H9 (cell line): Measurements from ENCODE around the gene CAMTA1. TPM values are rescaled to one million over a fixed set of nuclear protein-coding genes. Genes with fewer than 3 reads are reported as not detected.

Experiments used
- DNase-seq: peaks from one replicate; pipeline ENCODE4 v3.0.0-alpha.2; 2017
- H2AFZ ChIP-seq: one replicate; pipeline ENCODE4 v1.6.1; 2013; ENCODE audit warnings: mild to moderate bottlenecking, low read length, control low read depth, moderate library complexity
- H2AK5ac ChIP-seq: 2 replicates; pipeline ENCODE4 v1.6.1; 2013; ENCODE audit warnings: low read length, control low read depth, mixed read lengths; ENCODE audit not compliant: insufficient read length
- H2BK120ac ChIP-seq: one replicate; pipeline ENCODE4 v1.6.1; 2013; ENCODE audit warnings: low read depth, mild to moderate bottlenecking, low read length, control low read depth, inconsistent platforms; ENCODE audit not compliant: poor library complexity, severe bottlenecking
- H2BK12ac ChIP-seq: 2 replicates; pipeline ENCODE4 v1.6.1; 2013; ENCODE audit warnings: low read length, control low read depth, mixed read lengths, low read depth; ENCODE audit not compliant: insufficient read length
- H2BK15ac ChIP-seq: 2 replicates; pipeline ENCODE4 v1.6.1; 2013; ENCODE audit warnings: low read depth, low read length, control low read depth
- H2BK20ac ChIP-seq: one replicate; pipeline ENCODE4 v1.6.1; 2013; ENCODE audit warnings: low read depth, mild to moderate bottlenecking, low read length, control low read depth, inconsistent platforms; ENCODE audit not compliant: poor library complexity, severe bottlenecking
- H2BK5ac ChIP-seq: 2 replicates; pipeline ENCODE4 v1.6.1; 2013; ENCODE audit warnings: low read length, control low read depth, mixed read lengths; ENCODE audit not compliant: insufficient read length
- H3K14ac ChIP-seq: 2 replicates; pipeline ENCODE4 v1.6.1; 2013; ENCODE audit warnings: low read length, control low read depth; ENCODE audit not compliant: insufficient read depth
- H3K18ac ChIP-seq: 2 replicates; pipeline ENCODE4 v1.6.1; 2013; ENCODE audit warnings: low read depth, mild to moderate bottlenecking, mixed read lengths, low read length, control low read depth; ENCODE audit not compliant: insufficient read length
- H3K23ac ChIP-seq: 2 replicates; pipeline ENCODE4 v1.6.1; 2013; ENCODE audit warnings: low read length, control low read depth, mixed read lengths, low read depth; ENCODE audit not compliant: insufficient read length
- H3K23me2 ChIP-seq: 2 replicates; pipeline ENCODE4 v1.6.1; 2013; ENCODE audit warnings: low read depth, mild to moderate bottlenecking, mixed read lengths, low read length, control low read depth; ENCODE audit not compliant: insufficient read length, poor library complexity, severe bottlenecking
- H3K27ac ChIP-seq: 2 replicates; pipeline ENCODE4 v1.5.1; 2013; ENCODE audit warnings: low read length, control low read depth, mixed read lengths, low read depth; ENCODE audit not compliant: insufficient read length
- H3K27me3 ChIP-seq: 2 replicates; pipeline ENCODE4 v1.6.1; 2013; ENCODE audit warnings: low read length, control low read depth, inconsistent platforms; ENCODE audit not compliant: insufficient read depth
- H3K4ac ChIP-seq: 2 replicates; pipeline ENCODE4 v1.6.1; 2013; ENCODE audit warnings: low read depth, mild to moderate bottlenecking, control low read depth, inconsistent platforms, low read length, moderate library complexity
- H3K4me1 ChIP-seq: 2 replicates; pipeline ENCODE4 v1.6.1; 2013; ENCODE audit warnings: low read length, control low read depth, inconsistent platforms; ENCODE audit not compliant: insufficient read depth
- H3K4me2 ChIP-seq: 2 replicates; pipeline ENCODE4 v1.6.1; 2013; ENCODE audit warnings: low read length, control low read depth, mixed read lengths; ENCODE audit not compliant: insufficient read length, insufficient read depth
- H3K56ac ChIP-seq: 2 replicates; pipeline ENCODE4 v1.6.1; 2013; ENCODE audit warnings: low read depth, mild to moderate bottlenecking, mixed read lengths, low read length, control low read depth; ENCODE audit not compliant: insufficient read length
- H3K79me1 ChIP-seq: 2 replicates; pipeline ENCODE4 v1.6.1; 2013; ENCODE audit warnings: low read depth, mild to moderate bottlenecking, moderate library complexity, low read length, control low read depth, inconsistent platforms; ENCODE audit not compliant: insufficient read depth, poor library complexity, severe bottlenecking
- H3K79me2 ChIP-seq: 2 replicates; pipeline ENCODE4 v1.6.1; 2013; ENCODE audit warnings: low read length, control low read depth, inconsistent platforms; ENCODE audit not compliant: insufficient read depth
- H3K9ac ChIP-seq: 2 replicates; pipeline ENCODE4 v1.6.1; 2013; ENCODE audit warnings: low read length, control low read depth, mixed read lengths; ENCODE audit not compliant: insufficient read length; ENCODE audit errors: extremely low read depth
- H3K9me3 ChIP-seq: one replicate; pipeline ENCODE4 v1.6.1; 2013; ENCODE audit warnings: low read depth, low read length, inconsistent platforms; ENCODE audit not compliant: control insufficient read depth
- H3T11ph ChIP-seq: one replicate; pipeline ENCODE4 v1.6.1; 2013; ENCODE audit warnings: mild to moderate bottlenecking, low read length, control low read depth, inconsistent platforms
- H4K20me1 ChIP-seq: one replicate; pipeline ENCODE4 v1.6.1; 2013; ENCODE audit not compliant: control insufficient read depth, insufficient read length, insufficient read depth
- H4K5ac ChIP-seq: 2 replicates; pipeline ENCODE4 v1.6.1; 2013; ENCODE audit warnings: low read depth, mild to moderate bottlenecking, mixed read lengths, low read length, control low read depth; ENCODE audit not compliant: insufficient read length
- H4K8ac ChIP-seq: replicated peaks from 2 replicates; pipeline ENCODE4 v1.6.1; 2013; ENCODE audit warnings: low read length, control low read depth, mixed read lengths, low read depth; ENCODE audit not compliant: insufficient read length
- H4K91ac ChIP-seq: 2 replicates; pipeline ENCODE4 v1.6.1; 2013; ENCODE audit warnings: low read depth, mild to moderate bottlenecking, moderate library complexity, mixed read lengths, low read length, control low read depth; ENCODE audit not compliant: insufficient read length
- H3K27ac Mint-ChIP-seq, 3 experiments: 2 replicates in 2 of 3; 3 replicates in 1 of 3; pipeline ENCODE4 v1.8.0; 2020 to 2021; ENCODE audit warnings: mixed read lengths in 3 of 3, mild to moderate bottlenecking in 1 of 3, moderate library complexity in 1 of 3
- H3K27me3 Mint-ChIP-seq: 2 replicates; pipeline ENCODE4 v1.8.0; 2021; ENCODE audit warnings: low read depth, mild to moderate bottlenecking, moderate library complexity, mixed read lengths
- H3K36me3 Mint-ChIP-seq, 3 experiments: 2 replicates in 2 of 3; 3 replicates in 1 of 3; pipeline ENCODE4 v1.8.0; 2020 to 2021; ENCODE audit warnings: low read depth in 3 of 3, mixed read lengths in 3 of 3; ENCODE audit not compliant: insufficient read depth in 1 of 3
- H3K4me1 Mint-ChIP-seq, 2 experiments: 2 replicates each; pipeline ENCODE4 v1.8.0; 2020; ENCODE audit warnings: mixed read lengths in 2 of 2
- H3K4me3 Mint-ChIP-seq, 2 experiments: 2 replicates in 1 of 2; 3 replicates in 1 of 2; pipeline ENCODE4 v1.8.0; 2020 to 2021; ENCODE audit warnings: mild to moderate bottlenecking in 2 of 2, mixed read lengths in 2 of 2, moderate library complexity in 1 of 2
- H3K9me3 Mint-ChIP-seq, 2 experiments: 2 replicates in 1 of 2; 3 replicates in 1 of 2; pipeline ENCODE4 v1.8.0; 2020; ENCODE audit warnings: mild to moderate bottlenecking in 2 of 2, mixed read lengths in 2 of 2, moderate library complexity in 1 of 2
- CTCF ChIP-seq: fragments of 200-600 bp; sonication (generic); conservative IDR thresholded peaks from 3 replicates; pipeline ENCODE4 v1.8.0; 2021; ENCODE audit warnings: antibody characterized with exemption, mild to moderate bottlenecking
- WGBS: extraction: QIAGEN DNeasy Blood & Tissue Kit; methylation state at CpG from one replicate; pipeline ENCODE4 v1.1.7; 2013; ENCODE audit warnings: missing lambda C conversion rate, low lambda C conversion rate, mixed read lengths; ENCODE audit not compliant: insufficient read length; ENCODE audit errors: extremely low coverage; 5-methylcytosine and 5-hydroxymethylcytosine counted together
- total RNA-seq: library from RNA; stranded (reverse); gene quantifications from 2 replicates; pipeline ENCODE4 v1.2.1, GENCODE V29; 2021

Gene CAMTA1
- total RNA-seq, 1 experiment from 2014 or later = 115 TPM

- Histone ChIP-seq H4K20me1 (no peaks in the 10 kb centered on the region), H3K4ac (no peak overlapping the region), H2BK20ac (no peak overlapping the region), H3K27ac (no peak overlapping the region), H2BK120ac (no peak overlapping the region), H2BK5ac (no peak overlapping the region), H2BK12ac (no peak overlapping the region), H3K79me2 (no peaks in the 10 kb centered on the region), H4K8ac (no peak overlapping the region), H4K5ac (no peak overlapping the region), H3T11ph (no peak overlapping the region), H4K91ac (no peak overlapping the region), H2AFZ (no peak overlapping the region), H3K4me2 (no peak overlapping the region), H3K23ac (no peak overlapping the region), H2BK15ac (no peak overlapping the region), H3K23me2 (no peaks in the 10 kb centered on the region), H3K18ac (no peak overlapping the region), H3K14ac (no peak overlapping the region), H3K27me3 (no peaks in the 10 kb centered on the region), H3K4me1 (no peaks in the 10 kb centered on the region), H3K9me3 (no peaks in the 10 kb centered on the region), H3K79me1 (no peaks in the 10 kb centered on the region), H3K56ac (no peak overlapping the region), H2AK5ac (no peak overlapping the region), H3K9ac (no peak overlapping the region)
- Mint-ChIP-seq H3K27ac (no peak overlapping the region), H3K4me1 (peaks cover 8 to 13% of the 10 kb centered on the region in 2 experiments), H3K9me3 (no peaks in the 10 kb centered on the region), H3K36me3 (no peaks in the 10 kb centered on the region), H3K4me3 (no peak overlapping the region), H3K27me3 (no peaks in the 10 kb centered on the region; the same call in none of the 2 replicates)
- no peak for TF ChIP-seq CTCF
- no CpG with 5 or more reads among the region's 12 CpGs for WGBS
- DNase-seq = no peak
Measured at GRCh38 chr1:7464736-7465135, 679.5 kb downstream of the CAMTA1 start.
